Suprapubic skin (tissue), 4 donors: ENCODE measurements around the gene GPR150.

Experiments used
- EP300 ChIP-seq: sonication (generic); formaldehyde crosslinking; IDR thresholded peaks from one replicate; pipeline ENCODE4 v1.6.1; 2017; ENCODE audit warnings: antibody characterized with exemption
- POLR2A ChIP-seq, 2 donors: fragments of 450-650 bp; IDR thresholded peaks; one replicate each; pipeline ENCODE4 v1.6.1; 2017; ENCODE audit warnings: antibody characterized with exemption in 2 of 2, mild to moderate bottlenecking in 2 of 2, moderate library complexity in 2 of 2
- POLR2AphosphoS5 ChIP-seq, 3 donors: sonication (generic); formaldehyde crosslinking; IDR thresholded peaks; one replicate each; pipeline ENCODE4 v1.6.1; 2017; ENCODE audit warnings: antibody characterized with exemption in 3 of 3
- TF ChIP-seq, protein P1 (sequence below), 2 donors: fragments of 200-600 bp in 1 of 2; fragments of 450-650 bp in 1 of 2; sonication (generic) in 1 of 2; IDR thresholded peaks; one replicate each; pipeline ENCODE4 v1.5.1; 2016 to 2019; ENCODE audit warnings: antibody characterized with exemption in 2 of 2, mild to moderate bottlenecking in 1 of 2, moderate library complexity in 1 of 2

GRCh38 chr5:95644351-95645042 is 24.6 kb downstream of the GPR150 start:
- TF ChIP-seq, protein P1, sequence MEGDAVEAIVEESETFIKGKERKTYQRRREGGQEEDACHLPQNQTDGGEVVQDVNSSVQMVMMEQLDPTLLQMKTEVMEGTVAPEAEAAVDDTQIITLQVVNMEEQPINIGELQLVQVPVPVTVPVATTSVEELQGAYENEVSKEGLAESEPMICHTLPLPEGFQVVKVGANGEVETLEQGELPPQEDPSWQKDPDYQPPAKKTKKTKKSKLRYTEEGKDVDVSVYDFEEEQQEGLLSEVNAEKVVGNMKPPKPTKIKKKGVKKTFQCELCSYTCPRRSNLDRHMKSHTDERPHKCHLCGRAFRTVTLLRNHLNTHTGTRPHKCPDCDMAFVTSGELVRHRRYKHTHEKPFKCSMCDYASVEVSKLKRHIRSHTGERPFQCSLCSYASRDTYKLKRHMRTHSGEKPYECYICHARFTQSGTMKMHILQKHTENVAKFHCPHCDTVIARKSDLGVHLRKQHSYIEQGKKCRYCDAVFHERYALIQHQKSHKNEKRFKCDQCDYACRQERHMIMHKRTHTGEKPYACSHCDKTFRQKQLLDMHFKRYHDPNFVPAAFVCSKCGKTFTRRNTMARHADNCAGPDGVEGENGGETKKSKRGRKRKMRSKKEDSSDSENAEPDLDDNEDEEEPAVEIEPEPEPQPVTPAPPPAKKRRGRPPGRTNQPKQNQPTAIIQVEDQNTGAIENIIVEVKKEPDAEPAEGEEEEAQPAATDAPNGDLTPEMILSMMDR (IDR thresholded peaks at IDR 0.05), result peak; percentile 43 to 65
- TF ChIP-seq EP300 (no peak), POLR2AphosphoS5 (IDR thresholded peaks at IDR 0.05) (no peak), POLR2A (IDR thresholded peaks at IDR 0.05) (no peak)
